ENCODE results near the gene SYNGR4. TPM values are rescaled to one million over a fixed set of nuclear protein-coding genes. Genes with fewer than 3 reads are reported as not detected.

The SYNGR4 gene
- total RNA-seq, 2 donors from 2014 or later: 0.25 to 0.34 TPM

GRCh38 chr19:48332662-48333466, 31.3 kb upstream of the SYNGR4 start:
- DNase-seq (peak; percentile 92 to 98), ATAC-seq (replicated peaks in 1 of 2) (peak; percentile 73 to 74)
- Mint-ChIP-seq H3K4me1 (ENCODE audit: low read depth) (peaks cover 65% of the 10 kb centered on the region), H3K27ac (peak overlapping the region; percentile 95), H3K4me3 (peak overlapping the region; percentile 91 to 98), H3K9me3 (no peaks in the 10 kb centered on the region), H3K36me3 (ENCODE audit: insufficient read depth in 2 of 2) (peaks cover 9 to 26% of the 10 kb centered on the region in 2 donors), H3K27me3 (ENCODE audit: low read depth) (no peaks in the 10 kb centered on the region)

- peak overlapping the region; percentile 91 to 98 for H3K4me3 Mint-ChIP-seq
- peaks cover 5 to 20% of the 10 kb centered on the region in 2 donors for H3K36me3 Mint-ChIP-seq (ENCODE audit: insufficient read depth in 2 of 2)
- ATAC-seq (replicated peaks in 1 of 2): peak; percentile 77 to 79
- H3K9me3 Mint-ChIP-seq: no peaks in the 10 kb centered on the region
- no peaks in the 10 kb centered on the region for H3K27me3 Mint-ChIP-seq (ENCODE audit: low read depth)
- DNase-seq: peak; percentile 96
- H3K4me1 Mint-ChIP-seq (ENCODE audit: low read depth): peaks cover 60% of the 10 kb centered on the region
- H3K27ac Mint-ChIP-seq: peak overlapping the region; percentile 99
Observed at GRCh38 chr19:48333467-48334384, 30.4 kb upstream of the SYNGR4 start.

GRCh38 chr19:48338253-48338755, 25.9 kb upstream of the SYNGR4 start:
- Mint-ChIP-seq H3K9me3 (no peaks in the 10 kb centered on the region), H3K27me3 (ENCODE audit: low read depth) (no peaks in the 10 kb centered on the region), H3K4me1 (ENCODE audit: low read depth) (peaks cover 16% of the 10 kb centered on the region), H3K36me3 (ENCODE audit: insufficient read depth in 2 of 2) (peaks cover 0 to under 1% of the 10 kb centered on the region in 2 donors), H3K4me3 (no peak overlapping the region), H3K27ac (no peak overlapping the region)
- DNase-seq (no peak), ATAC-seq (replicated peaks in 1 of 2) (no peak)

- Mint-ChIP-seq H3K36me3 (ENCODE audit: insufficient read depth in 2 of 2) (no peaks in the 10 kb centered on the region), H3K27me3 (ENCODE audit: low read depth) (no peaks in the 10 kb centered on the region), H3K9me3 (no peaks in the 10 kb centered on the region), H3K4me1 (ENCODE audit: low read depth) (peaks cover 12% of the 10 kb centered on the region), H3K27ac (no peak overlapping the region), H3K4me3 (no peak overlapping the region)
- ATAC-seq (replicated peaks in 1 of 2) (no peak), DNase-seq (no peak)
Observed at GRCh38 chr19:48338802-48339503, 25.2 kb upstream of the SYNGR4 start.

- DNase-seq (no peak), ATAC-seq (replicated peaks in 1 of 2) (no peak)
- no peaks in the 10 kb centered on the region for H3K4me1 Mint-ChIP-seq (ENCODE audit: low read depth)
- no peaks in the 10 kb centered on the region for H3K9me3 Mint-ChIP-seq
- no peaks in the 10 kb centered on the region for H3K27me3 Mint-ChIP-seq (ENCODE audit: low read depth)
- H3K36me3 Mint-ChIP-seq (ENCODE audit: insufficient read depth in 2 of 2): no peaks in the 10 kb centered on the region
- H3K27ac Mint-ChIP-seq: no peak overlapping the region
- no peak overlapping the region for H3K4me3 Mint-ChIP-seq
Observed at GRCh38 chr19:48340995-48341394, 23.2 kb upstream of the SYNGR4 start.

GRCh38 chr19:48341515-48342413, 22.4 kb upstream of the SYNGR4 start:
- Mint-ChIP-seq H3K9me3 (no peaks in the 10 kb centered on the region), H3K4me3 (no peak overlapping the region), H3K36me3 (ENCODE audit: insufficient read depth in 2 of 2) (no peaks in the 10 kb centered on the region), H3K4me1 (ENCODE audit: low read depth) (no peaks in the 10 kb centered on the region), H3K27ac (no peak overlapping the region), H3K27me3 (ENCODE audit: low read depth) (no peaks in the 10 kb centered on the region)
- DNase-seq (no peak), ATAC-seq (replicated peaks in 1 of 2) (no peak)

- Mint-ChIP-seq H3K27ac (no peak overlapping the region), H3K4me3 (no peak overlapping the region), H3K9me3 (no peaks in the 10 kb centered on the region), H3K36me3 (ENCODE audit: insufficient read depth in 2 of 2) (no peaks in the 10 kb centered on the region), H3K4me1 (ENCODE audit: low read depth) (no peaks in the 10 kb centered on the region), H3K27me3 (ENCODE audit: low read depth) (no peaks in the 10 kb centered on the region)
- DNase-seq: no peak
- no peak for ATAC-seq (replicated peaks in 1 of 2)
Observed at GRCh38 chr19:48342414-48342738, 21.8 kb upstream of the SYNGR4 start.

- H3K4me3 Mint-ChIP-seq: no peak overlapping the region
- no peak for ATAC-seq (replicated peaks in 1 of 2)
- H3K4me1 Mint-ChIP-seq (ENCODE audit: low read depth): no peaks in the 10 kb centered on the region
- no peak overlapping the region for H3K27ac Mint-ChIP-seq
- DNase-seq: no peak
- H3K9me3 Mint-ChIP-seq: no peaks in the 10 kb centered on the region
- H3K36me3 Mint-ChIP-seq (ENCODE audit: insufficient read depth in 2 of 2): no peaks in the 10 kb centered on the region
- no peaks in the 10 kb centered on the region for H3K27me3 Mint-ChIP-seq (ENCODE audit: low read depth)
Observed at GRCh38 chr19:48342841-48343540, 21.2 kb upstream of the SYNGR4 start.

- H3K36me3 Mint-ChIP-seq (ENCODE audit: insufficient read depth in 2 of 2): peaks cover 0 to 3% of the 10 kb centered on the region in 2 donors
- peaks cover 6% of the 10 kb centered on the region for H3K4me1 Mint-ChIP-seq (ENCODE audit: low read depth)
- no peaks in the 10 kb centered on the region for H3K27me3 Mint-ChIP-seq (ENCODE audit: low read depth)
- DNase-seq (no peak), ATAC-seq (replicated peaks in 1 of 2) (no peak)
- H3K27ac Mint-ChIP-seq: no peak overlapping the region
- H3K4me3 Mint-ChIP-seq: no peak overlapping the region
- H3K9me3 Mint-ChIP-seq: no peaks in the 10 kb centered on the region
Observed at GRCh38 chr19:48344892-48345291, 19.3 kb upstream of the SYNGR4 start.

GRCh38 chr19:48346191-48346590, 18.0 kb upstream of the SYNGR4 start:
- DNase-seq: no peak
- Mint-ChIP-seq H3K27ac (no peak overlapping the region), H3K9me3 (no peaks in the 10 kb centered on the region), H3K4me3 (no peak overlapping the region), H3K36me3 (ENCODE audit: insufficient read depth in 2 of 2) (peaks cover 0 to 3% of the 10 kb centered on the region in 2 donors), H3K27me3 (ENCODE audit: low read depth) (no peaks in the 10 kb centered on the region), H3K4me1 (ENCODE audit: low read depth) (peaks cover 6% of the 10 kb centered on the region)
- no peak for ATAC-seq (replicated peaks in 1 of 2)

- Mint-ChIP-seq H3K27ac (no peak overlapping the region), H3K4me3 (no peak overlapping the region), H3K9me3 (no peaks in the 10 kb centered on the region), H3K27me3 (ENCODE audit: low read depth) (no peaks in the 10 kb centered on the region), H3K4me1 (ENCODE audit: low read depth) (peaks cover 6% of the 10 kb centered on the region), H3K36me3 (ENCODE audit: insufficient read depth in 2 of 2) (peaks cover 0 to 3% of the 10 kb centered on the region in 2 donors)
- DNase-seq: no peak
- ATAC-seq (replicated peaks in 1 of 2): no peak
Observed at GRCh38 chr19:48348045-48348444, 16.1 kb upstream of the SYNGR4 start.

- Mint-ChIP-seq H3K9me3 (no peaks in the 10 kb centered on the region), H3K27me3 (ENCODE audit: low read depth) (no peaks in the 10 kb centered on the region), H3K27ac (no peak overlapping the region), H3K36me3 (ENCODE audit: insufficient read depth in 2 of 2) (peaks cover 0 to 3% of the 10 kb centered on the region in 2 donors), H3K4me3 (no peak overlapping the region), H3K4me1 (ENCODE audit: low read depth) (peaks cover 6% of the 10 kb centered on the region)
- ATAC-seq (replicated peaks in 1 of 2): no peak
- no peak for DNase-seq
Observed at GRCh38 chr19:48348737-48349136, 15.4 kb upstream of the SYNGR4 start.
